Measurements from ENCODE around the gene GPR137B.

GPR137B gene

GRCh38 chr1:236179634-236180033 lies 37.3 kb downstream of the GPR137B start:
- peaks cover 33 to 35% of the 10 kb centered on the region in 2 experiments for H3K36me3 ChIP-seq (ENCODE audit: control insufficient read depth in 2 of 2, insufficient read depth in 1 of 2, low read length in 2 of 2)
- H3K9me3 ChIP-seq (ENCODE audit: control insufficient read depth, insufficient read depth, low read depth, low read length), result no peaks in the 10 kb centered on the region
- H3K27ac ChIP-seq (ENCODE audit: extremely low read depth, low read depth, low read length), result no peak overlapping the region
- POLR2A ChIA-PET, result no interaction called here
- TF ChIP-seq ZFHX2 (tag by site-specific recombination; conservative IDR thresholded peaks at IDR 0.05), result no peak
- TF ChIP-seq ZNF777 (tag by site-specific recombination; IDR thresholded peaks at IDR 0.05; ENCODE audit: borderline replicate concordance), result no peak
- no peak for TF ChIP-seq GLI2 (tag by site-specific recombination; IDR thresholded peaks at IDR 0.05; ENCODE audit: borderline replicate concordance, low read depth)
- TF ChIP-seq ZNF292 (tag by site-specific recombination; IDR thresholded peaks at IDR 0.05; ENCODE audit: borderline replicate concordance, low read depth), result no peak
- TF ChIP-seq ZNF280D (tag by site-specific recombination; IDR thresholded peaks at IDR 0.05), result no peak
- H3K4me1 ChIP-seq (ENCODE audit: control insufficient read depth, insufficient read depth, low read length), result no peaks in the 10 kb centered on the region
- H3K4me3 ChIP-seq (ENCODE audit: low read depth, low read length), result no peak overlapping the region
- CTCF ChIA-PET, result no interaction called here

- no peak overlapping the region for H3K4me3 ChIP-seq (ENCODE audit: low read depth, low read length)
- no peak for TF ChIP-seq KLF16 (tag by site-specific recombination; IDR thresholded peaks at IDR 0.05)
- no peaks in the 10 kb centered on the region; the same call in 1 of the 2 replicates for H3K9me3 ChIP-seq (ENCODE audit: control insufficient read depth, insufficient read depth, low read depth, low read length)
- no peaks in the 10 kb centered on the region for H3K4me1 ChIP-seq (ENCODE audit: control insufficient read depth, insufficient read depth, low read length)
- peaks cover 39 to 41% of the 10 kb centered on the region in 2 experiments for H3K36me3 ChIP-seq (ENCODE audit: control insufficient read depth in 2 of 2, insufficient read depth in 1 of 2, low read length in 2 of 2)
- no peak overlapping the region for H3K27ac ChIP-seq (ENCODE audit: extremely low read depth, low read depth, low read length)
- CTCF ChIA-PET, result interaction anchor here (0.6 kb wide), 1 partner anchor 12 kb away, joined by 3 read pairs; no protein-coding TSS in a partner anchor
- POLR2A ChIA-PET, result interaction anchor here (0.7 kb wide), 1 partner anchor 309 kb away, joined by 4 read pairs; no protein-coding TSS in a partner anchor
Observed at GRCh38 chr1:236181059-236181458, 38.7 kb downstream of the GPR137B start.

- no peaks in the 10 kb centered on the region; the same call in 1 of the 2 replicates for H3K9me3 ChIP-seq (ENCODE audit: control insufficient read depth, insufficient read depth, low read depth, low read length)
- CTCF ChIA-PET, result no interaction called here
- H3K27ac ChIP-seq (ENCODE audit: extremely low read depth, low read depth, low read length), result no peak overlapping the region
- no peak for TF ChIP-seq ZNF529 (tag by site-specific recombination; IDR thresholded peaks at IDR 0.05; ENCODE audit: insufficient replicate concordance)
- TF ChIP-seq ZSCAN16 (tag by site-specific recombination; IDR thresholded peaks at IDR 0.05), result no peak
- TF ChIP-seq ZNF76 (tag by site-specific recombination; IDR thresholded peaks at IDR 0.05; ENCODE audit: borderline replicate concordance, low read depth), result no peak
- TF ChIP-seq ZNF354C (tag by site-specific recombination; IDR thresholded peaks at IDR 0.05; ENCODE audit: borderline replicate concordance, low read depth), result no peak
- TF ChIP-seq ZNF843 (tag by site-specific recombination; IDR thresholded peaks at IDR 0.05), result no peak
- no peak for TF ChIP-seq ZNF776 (tag by site-specific recombination; IDR thresholded peaks at IDR 0.05; ENCODE audit: borderline replicate concordance)
- TF ChIP-seq ZNF585B (tag by site-specific recombination; IDR thresholded peaks at IDR 0.05), result no peak
- TF ChIP-seq ZNF2 (tag by site-specific recombination; IDR thresholded peaks at IDR 0.05), result no peak
- no peak for TF ChIP-seq ZNF174 (tag by site-specific recombination; IDR thresholded peaks at IDR 0.05)
- no peak for TF ChIP-seq ZNF112 (tag by site-specific recombination; IDR thresholded peaks at IDR 0.05)
- no peak for TF ChIP-seq GFI1B (tag by site-specific recombination; IDR thresholded peaks at IDR 0.05)
- no peak for TF ChIP-seq PBX3 (CRISPR knock-in tag; IDR thresholded peaks at IDR 0.05)
- TF ChIP-seq ZFP69B (tag by site-specific recombination; IDR thresholded peaks at IDR 0.05), result no peak
- TF ChIP-seq PRDM2 (tag by site-specific recombination; IDR thresholded peaks at IDR 0.05; ENCODE audit: borderline replicate concordance), result no peak
Observed at GRCh38 chr1:236185687-236186086, 43.3 kb downstream of the GPR137B start.

More at GRCh38 chr1:236185687-236186086, 43.3 kb downstream of the GPR137B start:
- POLR2A ChIA-PET, result no interaction called here
- H3K4me1 ChIP-seq (ENCODE audit: control insufficient read depth, insufficient read depth, low read length), result no peaks in the 10 kb centered on the region
- H3K4me3 ChIP-seq (ENCODE audit: low read depth, low read length), result no peak overlapping the region
- H3K36me3 ChIP-seq (ENCODE audit: control insufficient read depth in 2 of 2, insufficient read depth in 1 of 2, low read length in 2 of 2), result peaks cover 27 to 30% of the 10 kb centered on the region in 2 experiments
